IPS-20b (cell line): ENCODE results near the gene PTPN4.
A peak's percentile ranks its signal among the peaks of the same experiment; 100 is the strongest.
"Not testable (repeated sequence)": the region's sequence is repeated elsewhere in the genome, so short reads cannot be mapped to it uniquely, and the experiment has no call there.

Source experiments
- H3K27ac ChIP-seq: one replicate; pipeline ENCODE4 v1.5.1; 2013; ENCODE audit warnings: low read length
- H3K27me3 ChIP-seq: 2 replicates; pipeline ENCODE4 v1.6.1; 2013; ENCODE audit warnings: mild to moderate bottlenecking, low read length, inconsistent platforms; ENCODE audit not compliant: insufficient read depth
- H3K36me3 ChIP-seq: 2 replicates; pipeline ENCODE4 v1.6.1; 2013; ENCODE audit warnings: low read depth, mild to moderate bottlenecking, inconsistent platforms, low read length, moderate library complexity; ENCODE audit not compliant: insufficient read depth
- H3K4me1 ChIP-seq: 2 replicates; pipeline ENCODE4 v1.6.1; 2013; ENCODE audit warnings: mild to moderate bottlenecking, control low read depth, inconsistent platforms, low read length, moderate library complexity; ENCODE audit not compliant: insufficient read depth
- H3K4me3 ChIP-seq: 2 replicates; pipeline ENCODE4 v1.5.1; 2013; ENCODE audit warnings: mild to moderate bottlenecking, low read length, inconsistent platforms
- H3K9ac ChIP-seq: 2 replicates; pipeline ENCODE4 v1.6.1; 2013; ENCODE audit warnings: low read depth, mild to moderate bottlenecking, inconsistent platforms, low read length, moderate library complexity
- H3K9me3 ChIP-seq: 2 replicates; pipeline ENCODE4 v1.6.1; 2013; ENCODE audit warnings: mild to moderate bottlenecking, low read depth, low read length, inconsistent platforms; ENCODE audit not compliant: insufficient read depth

PTPN4 gene

DNA sequence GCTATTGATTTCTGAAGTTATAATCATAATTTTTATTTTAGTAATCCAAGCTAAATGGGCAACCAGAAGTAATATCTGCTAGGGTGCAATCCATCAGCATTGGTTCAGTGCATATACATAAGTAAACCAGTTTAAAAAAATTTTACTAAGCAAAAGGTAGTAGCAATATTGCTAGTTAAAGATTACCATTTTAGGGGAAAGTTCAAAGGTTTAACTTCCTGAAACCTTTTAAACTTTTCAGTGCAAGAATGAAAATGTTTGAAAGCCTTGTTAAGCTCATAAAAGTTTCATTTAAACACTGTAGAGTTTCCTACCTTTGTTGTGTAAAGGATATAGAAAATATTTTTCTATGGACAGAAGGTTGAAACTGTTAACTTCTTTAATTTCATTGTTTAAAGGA, 222.2 kb downstream of the PTPN4 start:
- Histone ChIP-seq H3K9ac (no peak overlapping the region), H3K4me3 (no peak overlapping the region), H3K36me3 (peaks cover 12% of the 10 kb centered on the region; the same call in 1 of the 2 replicates)

DNA sequence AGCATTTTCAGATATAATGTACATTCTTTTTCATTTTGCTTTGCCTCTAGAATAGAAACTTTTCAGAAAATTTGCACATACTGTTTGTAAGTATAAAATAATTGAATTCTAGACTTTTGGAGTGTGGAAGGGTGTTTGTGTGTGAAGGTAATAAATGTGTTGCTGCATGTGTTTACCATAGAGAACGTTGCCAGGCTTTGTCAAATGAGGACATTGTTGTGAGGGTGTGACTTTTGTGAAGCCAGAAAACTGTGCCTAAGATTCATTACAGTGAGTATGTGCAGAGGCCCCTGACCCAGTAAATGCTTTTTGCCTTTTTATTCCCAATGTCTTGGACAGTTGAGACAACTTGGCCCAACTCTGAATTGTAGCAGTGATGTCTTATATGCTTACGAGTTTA, 222.8 kb downstream of the PTPN4 start:
- Histone ChIP-seq H3K27me3 (no peaks in the 10 kb centered on the region), H3K27ac (no peak overlapping the region), H3K9me3 (no peaks in the 10 kb centered on the region), H3K4me3 (no peak overlapping the region), H3K9ac (no peak overlapping the region), H3K4me1 (no peaks in the 10 kb centered on the region), H3K36me3 (peaks cover 6% of the 10 kb centered on the region; the same call in 1 of the 2 replicates)

More for the DNA sequence above, 222.2 kb downstream of the PTPN4 start:
- Histone ChIP-seq H3K4me1 (no peaks in the 10 kb centered on the region), H3K27ac (no peak overlapping the region), H3K9me3 (no peaks in the 10 kb centered on the region), H3K27me3 (no peaks in the 10 kb centered on the region)

DNA sequence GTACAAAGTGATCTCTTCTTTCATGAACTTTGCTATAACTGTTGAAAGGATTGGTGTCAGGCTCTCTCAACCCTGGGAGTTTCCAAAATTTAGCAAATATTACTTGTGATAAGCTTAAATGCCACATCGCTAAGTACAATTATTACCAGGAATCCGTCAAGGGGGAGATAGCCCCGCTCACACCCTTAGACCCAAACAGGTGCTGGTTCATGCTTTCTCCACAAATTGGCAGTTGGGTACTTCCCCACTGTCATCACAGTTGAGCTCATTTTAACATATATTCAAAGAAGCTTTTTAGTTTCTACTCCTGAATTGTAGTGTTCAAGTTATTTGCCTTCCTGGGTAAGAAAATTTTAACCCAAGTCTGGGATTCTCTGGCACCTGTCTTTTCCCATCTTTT, 223.4 kb downstream of the PTPN4 start:
- Histone ChIP-seq H3K9me3 (peaks cover 3% of the 10 kb centered on the region; the same call in 1 of the 2 replicates), H3K9ac (no peak overlapping the region), H3K27ac (no peak overlapping the region), H3K4me3 (no peak overlapping the region), H3K4me1 (no peaks in the 10 kb centered on the region), H3K27me3 (no peaks in the 10 kb centered on the region), H3K36me3 (peaks cover under 1% of the 10 kb centered on the region; the same call in 1 of the 2 replicates)

DNA sequence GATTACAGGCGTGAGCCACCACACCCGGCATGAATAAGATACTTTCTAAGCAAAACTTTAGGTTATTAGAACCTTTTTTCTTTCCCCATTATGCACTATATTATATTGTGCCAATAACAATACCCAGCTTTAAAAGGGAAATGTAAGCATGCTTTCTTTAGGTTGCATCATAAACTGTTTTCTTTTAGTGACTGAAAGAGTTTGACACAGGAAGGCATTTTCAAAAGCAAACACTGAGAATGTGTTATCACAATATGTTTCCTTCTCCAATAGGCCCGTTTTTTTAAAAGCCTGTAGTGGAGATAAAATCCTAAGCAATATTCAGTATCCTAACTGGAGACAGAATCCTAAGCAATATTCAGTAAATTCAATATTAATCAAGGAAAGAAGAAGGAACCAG, 236.4 kb downstream of the PTPN4 start:
- Histone ChIP-seq H3K9me3 (no peaks in the 10 kb centered on the region), H3K4me3 (no peak overlapping the region), H3K27ac (no peak overlapping the region), H3K27me3 (no peaks in the 10 kb centered on the region), H3K4me1 (no peaks in the 10 kb centered on the region), H3K36me3 (no peaks in the 10 kb centered on the region), H3K9ac (no peak overlapping the region)

DNA sequence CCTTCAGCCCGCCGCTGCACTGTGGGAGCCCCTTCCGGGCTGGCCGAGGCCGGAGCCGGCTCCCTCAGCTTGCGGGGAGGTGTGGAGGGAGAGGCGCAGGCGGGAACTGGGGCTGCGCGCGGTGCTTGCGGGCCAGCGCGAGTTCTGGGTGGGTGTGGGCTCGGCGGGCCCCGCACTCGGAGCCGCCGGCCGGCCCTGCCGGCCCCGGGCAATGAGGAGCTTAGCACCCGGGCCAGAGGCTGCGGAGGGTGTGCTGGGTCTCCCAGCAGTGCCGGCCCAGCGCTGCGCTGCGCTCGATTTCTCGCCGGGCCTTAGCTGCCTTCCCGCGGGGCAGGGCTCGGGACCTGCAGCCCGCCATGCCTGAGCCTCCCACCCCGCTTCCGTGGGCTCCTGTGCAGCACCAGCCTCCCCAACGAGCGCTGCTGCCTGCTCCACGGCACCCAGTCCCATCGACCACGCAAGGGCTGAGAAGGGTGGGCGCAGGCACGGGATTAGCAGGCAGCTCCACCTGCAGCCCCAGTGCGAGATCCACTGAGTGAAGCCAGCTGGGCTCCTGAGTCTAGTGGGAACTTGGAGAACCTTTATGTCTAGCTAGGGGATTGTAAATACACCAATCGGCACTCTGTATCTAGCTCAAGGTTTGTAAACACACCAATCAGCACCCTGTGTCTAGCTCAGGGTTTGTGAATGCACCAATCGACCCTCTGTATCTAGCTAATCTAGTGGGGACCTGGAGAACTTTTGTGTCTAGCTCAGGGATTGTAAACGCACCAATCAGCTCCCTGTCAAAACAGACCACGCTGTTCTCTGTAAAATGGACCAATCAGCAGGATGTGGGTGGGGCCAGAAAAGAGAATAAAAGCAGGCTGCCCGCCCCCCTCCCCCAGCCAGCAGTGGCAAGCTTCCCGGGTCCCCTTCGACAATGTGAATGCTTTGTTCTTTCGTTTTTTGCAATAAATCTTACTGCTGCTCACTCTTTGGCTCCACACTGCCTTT, 237.5 kb downstream of the PTPN4 start:
- not testable (repeated sequence) for H3K4me3 ChIP-seq, H3K4me1 ChIP-seq

DNA sequence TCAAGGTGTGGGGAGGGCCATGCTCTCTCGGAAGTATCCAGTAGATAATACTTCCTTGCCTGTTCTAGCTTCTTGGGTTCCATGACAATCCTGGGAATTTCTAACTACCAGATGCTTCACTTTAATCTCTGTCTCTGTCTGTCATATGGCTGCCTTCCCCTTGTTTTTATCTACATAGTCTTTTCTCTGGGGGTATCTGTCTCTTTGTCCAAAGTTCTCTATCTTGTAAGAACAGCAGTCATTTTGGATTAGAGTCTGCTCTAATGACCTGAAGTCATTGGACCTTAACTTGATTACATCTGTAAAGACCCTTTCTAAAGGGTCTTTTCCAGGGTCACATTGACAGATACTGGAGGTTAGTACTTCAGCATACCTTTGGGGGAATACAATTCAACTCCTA, 241.7 kb downstream of the PTPN4 start:
- Histone ChIP-seq H3K4me3 (no peak overlapping the region), H3K27me3 (no peaks in the 10 kb centered on the region), H3K9ac (no peak overlapping the region), H3K9me3 (no peaks in the 10 kb centered on the region), H3K4me1 (no peaks in the 10 kb centered on the region), H3K36me3 (no peaks in the 10 kb centered on the region), H3K27ac (no peak overlapping the region)

More for the DNA sequence above, 237.5 kb downstream of the PTPN4 start:
- not testable (repeated sequence) for H3K27ac ChIP-seq, H3K36me3 ChIP-seq, H3K27me3 ChIP-seq, H3K9me3 ChIP-seq, H3K9ac ChIP-seq

DNA sequence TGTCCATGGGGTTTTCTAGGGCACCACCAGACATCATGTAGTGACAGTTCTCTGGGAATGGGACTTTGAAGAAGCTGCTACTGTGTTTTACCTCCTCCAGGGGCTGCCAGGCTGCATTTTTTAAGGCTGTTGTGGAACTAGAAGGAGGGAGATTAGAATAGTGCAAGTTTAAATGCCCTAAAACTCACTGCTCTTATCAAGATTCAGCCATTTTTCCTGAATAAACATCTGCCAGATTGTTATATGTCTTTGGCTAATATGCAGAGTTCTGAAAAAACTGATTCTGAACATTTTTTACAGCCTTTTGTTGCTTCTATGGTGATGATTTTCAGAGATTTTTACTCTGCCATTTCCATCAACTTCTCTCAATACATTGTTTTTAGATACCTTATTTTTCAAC, 244.5 kb downstream of the PTPN4 start:
- Histone ChIP-seq H3K9ac (no peak overlapping the region), H3K27me3 (no peaks in the 10 kb centered on the region), H3K9me3 (no peaks in the 10 kb centered on the region), H3K4me1 (no peaks in the 10 kb centered on the region), H3K27ac (no peak overlapping the region), H3K36me3 (no peaks in the 10 kb centered on the region), H3K4me3 (no peak overlapping the region)

DNA sequence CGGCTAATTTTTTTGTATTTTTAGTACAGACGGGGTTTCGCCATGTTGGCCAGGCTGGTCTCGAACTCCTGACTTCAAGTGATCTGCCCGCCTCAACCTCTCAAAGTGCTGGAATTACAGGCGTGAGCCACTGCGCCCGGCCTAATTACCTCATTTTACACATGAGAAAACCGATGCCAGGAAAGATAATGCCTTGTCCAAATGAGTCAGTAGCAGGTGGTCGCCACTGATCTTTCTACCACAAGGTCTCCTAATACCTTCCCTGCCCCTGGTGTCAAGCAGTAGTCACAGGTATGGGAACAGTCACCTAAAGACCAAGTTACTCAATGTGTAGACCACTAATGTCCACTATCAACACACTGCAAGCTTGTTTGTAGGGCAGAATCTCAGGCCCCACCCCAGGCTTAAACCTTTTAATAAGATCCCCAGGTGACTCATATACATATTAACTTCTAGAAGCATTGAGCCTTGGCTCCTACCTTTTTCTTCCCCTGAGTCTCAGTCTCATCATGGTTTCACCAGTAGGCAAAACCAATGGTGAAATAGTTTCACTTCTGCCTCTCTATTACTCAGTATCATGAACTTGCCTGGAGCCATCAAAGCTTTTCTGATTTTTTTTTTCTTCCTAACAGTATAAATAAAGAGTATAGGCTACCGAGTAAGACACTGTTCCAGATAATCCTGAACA, 246.3 kb downstream of the PTPN4 start:
- H3K4me3 ChIP-seq, result no peak overlapping the region
- H3K27me3 ChIP-seq, result no peaks in the 10 kb centered on the region
- H3K9ac ChIP-seq, result no peak overlapping the region
- no peak overlapping the region for H3K27ac ChIP-seq
- H3K4me1 ChIP-seq, result no peaks in the 10 kb centered on the region
- no peaks in the 10 kb centered on the region for H3K9me3 ChIP-seq
- no peaks in the 10 kb centered on the region for H3K36me3 ChIP-seq

DNA sequence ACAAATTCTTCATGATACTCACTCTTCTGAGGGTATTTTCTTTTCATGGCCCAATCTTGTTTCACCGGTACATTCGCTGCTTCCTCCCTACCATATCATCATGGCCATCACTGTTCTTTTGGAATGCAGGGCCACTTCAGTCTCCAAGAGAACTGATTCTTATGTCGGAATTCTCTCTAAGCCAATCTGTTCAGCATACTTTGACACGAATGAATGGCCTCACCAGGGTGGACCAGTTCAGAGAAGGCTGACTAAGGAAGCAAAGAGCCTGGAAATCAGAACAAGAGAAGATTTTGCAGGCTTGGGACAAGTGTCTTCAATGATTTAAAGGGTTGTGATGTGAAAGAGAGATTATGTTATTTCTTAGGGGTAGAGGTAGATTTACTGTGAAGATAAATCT, 248.1 kb downstream of the PTPN4 start:
- H3K27me3 ChIP-seq, result peaks cover 12% of the 10 kb centered on the region
- H3K36me3 ChIP-seq, result no peaks in the 10 kb centered on the region
- H3K27ac ChIP-seq, result no peak overlapping the region
- H3K9me3 ChIP-seq, result no peaks in the 10 kb centered on the region
- peaks cover 4% of the 10 kb centered on the region; the same call in 1 of the 2 replicates for H3K4me1 ChIP-seq
- no peak overlapping the region for H3K9ac ChIP-seq
- H3K4me3 ChIP-seq, result no peak overlapping the region

DNA sequence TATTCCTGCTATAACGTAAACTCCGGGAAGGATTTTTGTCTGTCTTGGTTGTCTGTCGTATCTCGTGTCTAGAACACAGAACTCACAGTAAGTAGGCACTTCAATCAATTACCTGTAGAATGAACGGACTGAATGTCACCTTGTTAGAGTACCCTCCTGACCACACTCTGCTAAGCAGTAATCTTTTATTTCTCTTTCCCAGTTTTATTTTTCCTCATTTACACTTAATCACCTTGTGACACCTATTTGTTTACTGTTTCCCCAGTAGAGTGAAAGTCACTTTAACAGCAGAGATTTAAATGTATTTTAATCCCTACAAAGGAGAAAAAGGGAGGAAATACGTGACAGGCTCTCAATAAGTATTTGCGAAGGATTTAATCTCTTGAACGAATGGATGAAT, 252.6 kb downstream of the PTPN4 start:
- Histone ChIP-seq H3K4me3 (peak overlapping the region; percentile 96), H3K9me3 (no peaks in the 10 kb centered on the region), H3K9ac (no peak overlapping the region), H3K27me3 (peaks cover 12% of the 10 kb centered on the region), H3K36me3 (no peaks in the 10 kb centered on the region), H3K27ac (no peak overlapping the region), H3K4me1 (peaks cover 13% of the 10 kb centered on the region)

DNA sequence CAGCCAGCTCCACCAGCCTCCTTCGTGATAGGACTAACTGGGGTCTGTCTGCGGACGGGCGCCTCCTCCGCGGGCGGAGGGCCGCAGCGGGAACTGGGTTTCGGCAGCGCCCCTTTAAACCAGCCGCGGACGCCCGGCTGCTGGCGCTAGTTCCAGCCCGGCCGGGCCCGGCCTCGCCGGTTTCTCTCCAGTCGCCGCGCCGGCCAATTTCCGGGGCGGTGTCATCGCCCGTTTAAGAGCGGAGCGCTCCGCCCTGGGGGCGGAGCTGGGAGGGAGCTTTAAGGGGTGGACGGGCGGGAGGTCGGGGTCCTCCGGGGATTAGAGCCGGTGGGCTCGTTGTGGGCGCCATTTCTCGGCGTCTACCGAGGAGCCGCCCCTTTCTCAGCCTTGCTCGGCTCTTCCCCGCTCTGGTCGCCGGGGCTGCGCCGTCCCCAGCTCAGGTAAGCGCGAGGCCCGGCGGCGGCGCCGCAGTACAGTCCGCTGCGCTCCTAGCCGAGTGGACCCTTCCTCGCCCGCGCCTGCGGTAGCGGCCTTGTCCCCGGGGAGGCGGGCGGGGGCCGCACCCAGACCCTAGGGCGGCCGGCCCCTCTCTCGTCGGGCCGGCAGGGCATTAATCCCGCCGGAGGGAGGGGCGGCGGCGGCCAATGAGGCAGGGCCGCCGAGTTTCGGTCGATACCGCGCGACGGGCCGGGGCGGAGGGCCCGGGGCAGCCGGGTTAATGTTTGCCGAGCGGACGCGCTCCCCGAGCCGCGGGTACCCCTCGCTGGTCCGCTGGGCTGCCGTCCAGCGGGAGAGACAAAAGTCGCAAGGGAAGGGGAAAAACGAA, 253.3 kb downstream of the PTPN4 start, which contains the start of gene EPB41L5:
Gene EPB41L5, plus strand, starts transcription at position 307 of the 826 bp plus-strand sequence. CDS start 6,008 bp downstream, outside the sequence.
- Histone ChIP-seq H3K27ac (no peak within 1 kb of the TSS), H3K36me3 (no peaks in the 10 kb centered on the region), H3K9me3 (no peaks in the 10 kb centered on the region), H3K4me3 (peak within 1 kb of the TSS; percentile 96), H3K4me1 (peaks cover 15% of the 10 kb centered on the region), H3K9ac (peak within 1 kb of the TSS; percentile 86; the same call in 1 of the 2 replicates), H3K27me3 (peaks cover 12% of the 10 kb centered on the region)
